K562 (cell line): Measurements from ENCODE around the gene ZFYVE28. TPM values are rescaled to one million over a fixed set of nuclear protein-coding genes. Genes with fewer than 3 reads are reported as not detected.

ENCODE experiments used
- ATF1 ChIP-seq, 2 experiments: fragments of 450-650 bp in 1 of 2; IDR thresholded peaks; 2 replicates each; pipeline ENCODE4 v1.6.1; 2016; ENCODE audit warnings: missing compliant biosample characterization in 1 of 2, missing genetic modification characterization in 1 of 2
- BCLAF1 ChIP-seq, 2 experiments: fragments of 450-650 bp in 1 of 2; IDR thresholded peaks; 2 replicates each; pipeline ENCODE4 v1.6.1; 2011 to 2017; ENCODE audit warnings: low read depth in 2 of 2, antibody characterized with exemption in 1 of 2, borderline replicate concordance in 1 of 2, low read length in 1 of 2, mild to moderate bottlenecking in 1 of 2, mixed read lengths in 1 of 2; ENCODE audit not compliant: control insufficient read depth in 1 of 2
- BHLHE40 ChIP-seq: IDR thresholded peaks from 2 replicates; pipeline ENCODE4 v1.6.1; 2011; ENCODE audit warnings: low read length, improper control_type of control experiment
- BMI1 ChIP-seq: fragments of 150-350 bp; IDR thresholded peaks from 2 replicates; pipeline ENCODE4 v1.6.1; 2014; ENCODE audit warnings: low read length
- BRD9 ChIP-seq: fragments of 450-650 bp; IDR thresholded peaks from 2 replicates; pipeline ENCODE4 v1.6.1; 2018; ENCODE audit warnings: low read depth; ENCODE audit not compliant: partially characterized antibody
- BRF1 ChIP-seq: IDR thresholded peaks from 3 replicates; pipeline ENCODE4 v1.6.1; 2011; ENCODE audit warnings: borderline replicate concordance, mild to moderate bottlenecking; ENCODE audit not compliant: insufficient read length; ENCODE audit errors: extremely low read depth
- C11orf30 ChIP-seq: fragments of 450-650 bp; IDR thresholded peaks from 2 replicates; pipeline ENCODE4 v1.6.1; 2016; ENCODE audit warnings: low read depth, mild to moderate bottlenecking
- CBFB ChIP-seq: sonication (generic); formaldehyde crosslinking; IDR thresholded peaks from 2 replicates; pipeline ENCODE4 v1.4.0; 2020; ENCODE audit warnings: mild to moderate bottlenecking, missing genetic modification reagents
- CBX1 ChIP-seq: sonication (generic); IDR thresholded peaks from 2 replicates; pipeline ENCODE4 v1.6.1; 2016; ENCODE audit warnings: antibody characterized with exemption, low read depth, mild to moderate bottlenecking
- CTCF ChIP-seq, 3 experiments: IDR thresholded peaks in 2 of 3; conservative IDR thresholded peaks in 1 of 3; 2 replicates each; pipeline ENCODE4 v1.5.1; 2011 to 2012; ENCODE audit warnings: low read length in 3 of 3, mild to moderate bottlenecking in 3 of 3, control low read depth in 2 of 3, improper control_type of control experiment in 1 of 3, inconsistent platforms in 1 of 3, low read depth in 1 of 3, mixed read lengths in 1 of 3, moderate library complexity in 1 of 3; ENCODE audit not compliant: insufficient read depth in 2 of 3
- KAT2B ChIP-seq: IDR thresholded peaks from one replicate; pipeline ENCODE4 v1.6.1; 2012; ENCODE audit warnings: low read depth, mild to moderate bottlenecking, control low read depth, inconsistent platforms, low read length, moderate library complexity
- NEUROD1 ChIP-seq: fragments of 150-350 bp; IDR thresholded peaks from 2 replicates; pipeline ENCODE4 v1.6.1; 2014; ENCODE audit warnings: borderline replicate concordance, low read length, low read depth; ENCODE audit not compliant: partially characterized antibody
- POLR3G ChIP-seq: IDR thresholded peaks from 2 replicates; pipeline ENCODE4 v1.6.1; 2011; ENCODE audit not compliant: insufficient read length, insufficient replicate concordance; ENCODE audit errors: extremely low read depth
- SRSF9 ChIP-seq: fragments of 200-400 bp; formaldehyde crosslinking; IDR thresholded peaks from 2 replicates; pipeline ENCODE4 v1.6.1; 2017; ENCODE audit warnings: low read depth, low read length, borderline replicate concordance
- TAF15 ChIP-seq: fragments of 200-400 bp; formaldehyde crosslinking; IDR thresholded peaks from 2 replicates; pipeline ENCODE4 v1.6.1; 2017; ENCODE audit warnings: mild to moderate bottlenecking, low read depth, low read length, moderate library complexity
- TOE1 ChIP-seq, 2 experiments: fragments of 450-650 bp in 1 of 2; sonication (generic) in 1 of 2; formaldehyde crosslinking in 1 of 2; IDR thresholded peaks; 2 replicates each; pipeline versions ENCODE4 v1.7.1 to v1.8.0; 2016 to 2022; ENCODE audit warnings: borderline replicate concordance in 2 of 2, mild to moderate bottlenecking in 2 of 2, antibody characterized with exemption in 1 of 2, inconsistent platforms in 1 of 2, low read depth in 1 of 2, missing genetic modification reagents in 1 of 2, moderate library complexity in 1 of 2
- YBX1 ChIP-seq: fragments of 450-650 bp; IDR thresholded peaks from 2 replicates; pipeline ENCODE4 v1.7.1; 2016; ENCODE audit warnings: mild to moderate bottlenecking
- ZFP30 ChIP-seq: fragments of 250-450 bp; sonication (Bioruptor Pico); IDR thresholded peaks from 2 replicates; pipeline ENCODE4 v1.8.0; 2022; ENCODE audit warnings: moderate library complexity, mild to moderate bottlenecking, inconsistent platforms, borderline replicate concordance
- ZNF282 ChIP-seq: sonication (generic); formaldehyde crosslinking; IDR thresholded peaks from 2 replicates; pipeline ENCODE4 v1.8.1; 2023; ENCODE audit warnings: missing genetic modification reagents
- ZSCAN32 ChIP-seq: fragments of 450-650 bp; formaldehyde crosslinking; IDR thresholded peaks from 2 replicates; pipeline ENCODE4 v1.4.0; 2020; ENCODE audit warnings: mild to moderate bottlenecking, moderate library complexity
- polyA plus RNA-seq, 8 experiments: library from polyadenylated mRNA; depleted of rRNA in 4 of 8; stranded (reverse) in 5 of 8; unstranded in 3 of 8; fragments of >200 nt; fragmentation: Nextera tagmentation in 2 of 8; fragmentation: Illumina TruSeq in 1 of 8; extraction: Ambion mirVana in 2 of 8; extraction: Trizol in 1 of 8; gene quantifications; 2 replicates each; pipeline versions ENCODE4 v1.2.1 to v1.2.3, GENCODE V29; 2011 to 2014; ENCODE audit warnings: inconsistent platforms in 1 of 8, missing spikeins in 1 of 8
- total RNA-seq, 7 experiments: library from RNA; depleted of rRNA in 6 of 7; stranded (reverse); fragments of >200 nt in 6 of 7; fragmentation: Illumina TruSeq in 2 of 7; extraction: Trizol in 2 of 7; gene quantifications; 2 replicates each; pipeline versions ENCODE4 v1.2.1 to v1.2.3, GENCODE V29; 2011 to 2021; ENCODE audit warnings: low replicate concordance in 1 of 7
- TF ChIP-seq, protein P1 (sequence below): fragments of 450-650 bp; formaldehyde crosslinking; IDR thresholded peaks from 2 replicates; pipeline ENCODE4 v1.4.0; 2022; ENCODE audit warnings: missing genetic modification characterization

Gene ZFYVE28
- total and polyA plus RNA-seq, 9 of the 15 experiments (the other 6 are each of a cell fraction or from before 2014, with no cell fraction given): 1.3 to 24.8 (median 8.9) TPM

- TF ChIP-seq BRF1 (no peak), SRSF9 (no peak), BRD9 (peak; percentile 76), TOE1 (IDR thresholded peaks at IDR 0.05; ENCODE audit: borderline replicate concordance) (peak; percentile 59; the same call in 1 of the 2 replicates), TOE1 (CRISPR knock-in tag; IDR thresholded peaks at IDR 0.05; ENCODE audit: borderline replicate concordance, low read depth) (no peak), CBX1 (no peak; the same call in 1 of the 2 replicates), YBX1 (no peak), ZNF282 (CRISPR knock-in tag) (no peak), KAT2B (peak; percentile 22), TAF15 (no peak), BMI1 (no peak), POLR3G (no peak), ZFP30 (CRISPR knock-in tag) (no peak), C11orf30 (no peak), ATF1 (CRISPR knock-in tag; IDR thresholded peaks at IDR 0.05) (no peak), ATF1 (tag; IDR thresholded peaks at IDR 0.05) (peak; percentile 49), BHLHE40 (peak; percentile 40), NEUROD1 (peak; percentile 20), CBFB (CRISPR knock-in tag) (no peak), CTCF (IDR thresholded peaks at IDR 0.05 in 2 of 3, conservative IDR thresholded peaks at IDR 0.05 in 1 of 3; ENCODE audit: insufficient read depth in 2 of 3, low read depth in 1 of 3, low read length in 3 of 3) (peak; percentile 99 to 100 (median 99)), ZSCAN32 (CRISPR knock-in tag) (no peak), BCLAF1 (IDR thresholded peaks at IDR 0.05; ENCODE audit: borderline replicate concordance in 1 of 2, control insufficient read depth in 1 of 2, low read depth in 2 of 2, low read length in 1 of 2) (no peak)
- TF ChIP-seq, protein P1, sequence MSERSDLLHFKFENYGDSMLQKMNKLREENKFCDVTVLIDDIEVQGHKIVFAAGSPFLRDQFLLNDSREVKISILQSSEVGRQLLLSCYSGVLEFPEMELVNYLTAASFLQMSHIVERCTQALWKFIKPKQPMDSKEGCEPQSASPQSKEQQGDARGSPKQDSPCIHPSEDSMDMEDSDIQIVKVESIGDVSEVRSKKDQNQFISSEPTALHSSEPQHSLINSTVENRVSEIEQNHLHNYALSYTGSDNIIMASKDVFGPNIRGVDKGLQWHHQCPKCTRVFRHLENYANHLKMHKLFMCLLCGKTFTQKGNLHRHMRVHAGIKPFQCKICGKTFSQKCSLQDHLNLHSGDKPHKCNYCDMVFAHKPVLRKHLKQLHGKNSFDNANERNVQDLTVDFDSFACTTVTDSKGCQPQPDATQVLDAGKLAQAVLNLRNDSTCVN: no peak
These were observed 23.1 kb upstream of the ZFYVE28 start (continued) for GRCh38 chr4:2441393-2442174.
